ENCODE data around the gene SERTAD2. TPM values are rescaled to one million over a fixed set of nuclear protein-coding genes. Genes with fewer than 3 reads are reported as not detected.

Gene SERTAD2
- total RNA-seq, 2 donors from 2014 or later = 15.8 to 22.2 TPM

DNA sequence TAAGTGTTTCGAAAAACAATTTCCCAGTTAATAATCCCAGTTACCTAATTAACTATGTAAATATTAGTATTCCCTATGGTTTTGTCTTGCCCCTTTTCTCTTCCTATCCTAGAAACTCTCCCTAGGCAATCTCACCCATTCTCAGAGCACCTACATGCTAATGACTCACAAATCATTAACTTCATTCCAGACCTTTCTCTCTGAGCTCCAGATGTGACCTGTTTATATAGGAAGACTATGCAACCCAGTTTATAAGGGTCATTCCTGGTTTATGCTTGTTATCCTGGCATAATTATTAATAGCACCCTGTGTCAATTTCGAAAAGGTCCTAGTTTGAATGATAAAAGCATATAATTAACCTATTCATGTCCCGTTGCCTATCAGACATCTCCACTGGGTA, 14.8 kb upstream of the SERTAD2 start:
- no peaks in the 10 kb centered on the region for H3K36me3 ChIP-seq
- no peak overlapping the region for H3K27ac ChIP-seq
- H3K27me3 ChIP-seq = no peaks in the 10 kb centered on the region
- no peak overlapping the region for H3K4me3 ChIP-seq
- H3K9me3 ChIP-seq = no peaks in the 10 kb centered on the region
- no peaks in the 10 kb centered on the region for H3K4me1 ChIP-seq
- TF ChIP-seq, protein P1, sequence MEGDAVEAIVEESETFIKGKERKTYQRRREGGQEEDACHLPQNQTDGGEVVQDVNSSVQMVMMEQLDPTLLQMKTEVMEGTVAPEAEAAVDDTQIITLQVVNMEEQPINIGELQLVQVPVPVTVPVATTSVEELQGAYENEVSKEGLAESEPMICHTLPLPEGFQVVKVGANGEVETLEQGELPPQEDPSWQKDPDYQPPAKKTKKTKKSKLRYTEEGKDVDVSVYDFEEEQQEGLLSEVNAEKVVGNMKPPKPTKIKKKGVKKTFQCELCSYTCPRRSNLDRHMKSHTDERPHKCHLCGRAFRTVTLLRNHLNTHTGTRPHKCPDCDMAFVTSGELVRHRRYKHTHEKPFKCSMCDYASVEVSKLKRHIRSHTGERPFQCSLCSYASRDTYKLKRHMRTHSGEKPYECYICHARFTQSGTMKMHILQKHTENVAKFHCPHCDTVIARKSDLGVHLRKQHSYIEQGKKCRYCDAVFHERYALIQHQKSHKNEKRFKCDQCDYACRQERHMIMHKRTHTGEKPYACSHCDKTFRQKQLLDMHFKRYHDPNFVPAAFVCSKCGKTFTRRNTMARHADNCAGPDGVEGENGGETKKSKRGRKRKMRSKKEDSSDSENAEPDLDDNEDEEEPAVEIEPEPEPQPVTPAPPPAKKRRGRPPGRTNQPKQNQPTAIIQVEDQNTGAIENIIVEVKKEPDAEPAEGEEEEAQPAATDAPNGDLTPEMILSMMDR (IDR thresholded peaks at IDR 0.05) = no peak
- DNase-seq (ENCODE audit: low spot score) = no peak

DNA sequence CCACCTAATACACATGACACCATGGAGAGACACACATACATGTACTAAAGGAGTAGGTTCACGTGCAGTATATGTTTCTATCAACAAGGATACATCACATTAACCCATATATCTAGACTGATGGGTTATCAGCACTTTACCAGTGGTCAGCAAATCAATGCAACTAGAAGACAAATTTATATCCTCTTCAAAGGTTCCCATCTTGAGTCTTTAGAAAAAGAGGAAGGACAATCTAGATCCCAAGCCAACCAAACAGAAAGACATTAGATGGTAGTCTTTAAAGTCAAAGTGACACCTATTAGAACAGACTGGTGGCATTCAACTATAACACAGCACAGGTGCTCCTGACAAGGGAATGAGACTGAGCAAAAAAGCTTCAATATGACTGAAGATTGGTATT, 13.8 kb upstream of the SERTAD2 start:
- no peaks in the 10 kb centered on the region for H3K36me3 ChIP-seq
- no peaks in the 10 kb centered on the region for H3K4me1 ChIP-seq
- H3K27me3 ChIP-seq = no peaks in the 10 kb centered on the region
- no peak overlapping the region for H3K4me3 ChIP-seq
- no peaks in the 10 kb centered on the region for H3K9me3 ChIP-seq
- TF ChIP-seq, protein P1 (IDR thresholded peaks at IDR 0.05) = no peak
- H3K27ac ChIP-seq = no peak overlapping the region
- DNase-seq (ENCODE audit: low spot score) = no peak

DNA sequence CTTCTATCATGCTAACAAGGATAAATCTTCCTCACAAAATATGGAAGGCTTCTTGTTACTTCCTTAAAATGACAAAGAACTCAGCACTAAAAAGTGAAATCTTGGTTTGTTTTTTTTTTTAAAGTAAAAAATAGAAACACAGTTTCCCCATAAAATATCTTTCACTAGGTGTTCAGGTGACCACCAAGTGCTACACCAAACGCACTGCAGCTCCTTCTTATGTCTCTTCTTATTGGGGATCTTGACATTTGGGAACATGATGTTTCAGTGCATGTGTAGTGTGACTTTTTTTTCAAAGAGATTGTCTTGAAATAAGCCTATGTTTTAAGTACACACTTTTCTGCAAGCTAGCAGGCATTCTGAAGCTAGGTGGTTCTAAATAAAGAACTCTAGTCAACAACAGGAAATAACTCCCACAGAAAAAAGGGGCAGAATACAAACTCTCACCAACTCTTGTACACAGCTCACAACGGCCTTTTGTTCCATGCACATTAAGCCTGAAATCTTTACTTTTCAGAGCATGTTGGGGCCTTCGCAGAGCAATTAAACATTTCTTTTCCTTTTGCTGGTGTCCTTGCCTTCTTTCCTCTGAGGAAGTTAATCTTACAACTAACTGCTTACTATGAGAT, 13.2 kb upstream of the SERTAD2 start:
- Histone ChIP-seq H3K27ac (no peak overlapping the region), H3K4me3 (no peak overlapping the region), H3K4me1 (no peaks in the 10 kb centered on the region), H3K27me3 (no peaks in the 10 kb centered on the region), H3K36me3 (no peaks in the 10 kb centered on the region), H3K9me3 (no peaks in the 10 kb centered on the region)
- DNase-seq (ENCODE audit: low spot score) = no peak
- TF ChIP-seq, protein P1 (IDR thresholded peaks at IDR 0.05) = no peak

DNA sequence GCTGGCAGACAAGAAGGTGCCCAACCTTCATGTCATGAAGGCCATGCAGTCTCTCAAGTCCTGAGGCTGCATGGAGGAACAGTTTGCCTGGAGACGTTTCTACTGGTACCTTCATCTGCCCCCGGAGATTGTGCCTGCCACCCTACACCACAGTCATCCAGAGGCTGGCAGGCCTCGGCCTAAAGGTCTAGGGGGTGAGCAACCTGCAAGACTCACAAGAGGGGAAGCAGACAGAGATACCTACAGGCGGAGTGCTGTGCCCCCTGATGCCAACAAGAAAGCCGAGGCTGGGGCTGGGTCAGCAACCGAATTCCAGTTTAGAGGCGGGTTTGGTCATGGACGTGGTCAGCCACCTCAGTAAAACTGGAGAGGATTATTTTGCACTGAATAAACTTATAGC, 12.0 kb upstream of the SERTAD2 start:
- Histone ChIP-seq H3K4me1 (no peaks in the 10 kb centered on the region), H3K27me3 (no peaks in the 10 kb centered on the region), H3K9me3 (no peaks in the 10 kb centered on the region), H3K27ac (no peak overlapping the region), H3K4me3 (no peak overlapping the region), H3K36me3 (no peaks in the 10 kb centered on the region)
- TF ChIP-seq, protein P1 (IDR thresholded peaks at IDR 0.05) = no peak
- DNase-seq (ENCODE audit: low spot score) = no peak

DNA sequence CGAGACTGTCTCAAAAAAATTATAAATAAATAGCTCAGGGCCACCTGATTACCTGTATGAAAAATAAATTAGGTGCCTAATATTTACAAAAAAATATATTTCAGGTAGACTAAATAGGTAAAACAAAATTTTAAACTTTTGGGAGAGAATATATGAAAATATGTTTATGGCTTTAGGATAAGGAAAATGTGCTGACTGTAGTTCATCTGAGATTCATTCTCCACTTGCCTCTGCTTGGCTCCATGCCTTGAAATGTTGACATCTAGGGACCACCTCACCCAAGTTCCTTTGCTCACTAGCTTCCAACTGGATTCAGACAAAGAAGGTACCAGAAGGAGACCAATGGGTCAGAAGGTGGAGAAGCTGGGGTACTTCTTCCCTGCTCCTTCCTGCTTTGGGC, 9.7 kb upstream of the SERTAD2 start:
- H3K36me3 ChIP-seq = no peaks in the 10 kb centered on the region
- TF ChIP-seq, protein P1 (IDR thresholded peaks at IDR 0.05) = no peak
- no peaks in the 10 kb centered on the region for H3K27me3 ChIP-seq
- no peak for DNase-seq (ENCODE audit: low spot score)
- H3K4me3 ChIP-seq = no peak overlapping the region
- no peaks in the 10 kb centered on the region for H3K4me1 ChIP-seq
- no peak overlapping the region for H3K27ac ChIP-seq
- no peaks in the 10 kb centered on the region for H3K9me3 ChIP-seq

DNA sequence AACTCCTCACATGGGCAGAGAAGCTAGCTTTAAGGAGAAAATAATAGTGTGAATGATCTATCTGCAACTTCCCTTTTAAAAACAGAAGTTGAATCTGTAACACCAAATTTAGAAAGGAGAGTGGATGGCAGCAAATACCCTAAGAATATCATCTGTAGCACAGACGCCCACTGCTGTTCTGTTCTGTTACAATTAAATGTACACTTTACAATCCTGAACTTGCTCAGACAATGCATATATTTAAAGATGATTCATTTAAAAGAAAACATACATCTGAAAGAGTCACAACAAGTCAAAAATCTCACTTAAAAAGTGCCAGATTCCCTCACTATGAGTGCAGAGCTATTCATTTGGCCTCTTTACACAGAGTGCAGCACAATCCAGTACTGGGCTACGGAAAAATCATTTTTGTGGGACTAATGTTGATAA, 8.0 kb upstream of the SERTAD2 start:
- H3K27me3 ChIP-seq = no peaks in the 10 kb centered on the region
- no peak overlapping the region for H3K27ac ChIP-seq

More for the DNA sequence above, 8.0 kb upstream of the SERTAD2 start:
- TF ChIP-seq, protein P1 (IDR thresholded peaks at IDR 0.05) = no peak
- Histone ChIP-seq H3K4me1 (no peaks in the 10 kb centered on the region), H3K36me3 (no peaks in the 10 kb centered on the region), H3K4me3 (no peak overlapping the region), H3K9me3 (no peaks in the 10 kb centered on the region)
- DNase-seq (ENCODE audit: low spot score) = no peak

Measured in right atrium auricular region (tissue), 2 donors.